ENCODE measurements around the gene OTULIN.

OTULIN gene

DNA sequence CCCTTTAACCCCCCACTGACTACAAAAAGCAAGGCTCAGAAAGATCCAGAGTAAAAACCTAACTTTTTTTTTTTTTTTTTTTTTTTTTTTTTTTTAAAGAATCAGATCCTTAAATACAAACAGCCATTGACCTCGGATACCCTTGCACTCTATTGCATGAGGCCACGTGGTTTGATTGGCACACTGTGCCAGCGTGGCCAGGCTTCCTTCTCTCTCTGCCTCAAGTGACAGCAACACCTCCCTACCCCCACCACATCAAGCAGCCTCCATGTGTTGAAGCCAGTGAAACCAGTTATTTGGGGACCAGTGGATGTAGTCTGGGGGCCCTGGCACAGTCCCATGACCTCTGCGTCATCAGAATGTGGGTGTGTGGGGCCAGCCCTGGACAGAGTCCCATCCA is 71.4 kb downstream of the OTULIN start:
- TF ChIP-seq, protein P1, sequence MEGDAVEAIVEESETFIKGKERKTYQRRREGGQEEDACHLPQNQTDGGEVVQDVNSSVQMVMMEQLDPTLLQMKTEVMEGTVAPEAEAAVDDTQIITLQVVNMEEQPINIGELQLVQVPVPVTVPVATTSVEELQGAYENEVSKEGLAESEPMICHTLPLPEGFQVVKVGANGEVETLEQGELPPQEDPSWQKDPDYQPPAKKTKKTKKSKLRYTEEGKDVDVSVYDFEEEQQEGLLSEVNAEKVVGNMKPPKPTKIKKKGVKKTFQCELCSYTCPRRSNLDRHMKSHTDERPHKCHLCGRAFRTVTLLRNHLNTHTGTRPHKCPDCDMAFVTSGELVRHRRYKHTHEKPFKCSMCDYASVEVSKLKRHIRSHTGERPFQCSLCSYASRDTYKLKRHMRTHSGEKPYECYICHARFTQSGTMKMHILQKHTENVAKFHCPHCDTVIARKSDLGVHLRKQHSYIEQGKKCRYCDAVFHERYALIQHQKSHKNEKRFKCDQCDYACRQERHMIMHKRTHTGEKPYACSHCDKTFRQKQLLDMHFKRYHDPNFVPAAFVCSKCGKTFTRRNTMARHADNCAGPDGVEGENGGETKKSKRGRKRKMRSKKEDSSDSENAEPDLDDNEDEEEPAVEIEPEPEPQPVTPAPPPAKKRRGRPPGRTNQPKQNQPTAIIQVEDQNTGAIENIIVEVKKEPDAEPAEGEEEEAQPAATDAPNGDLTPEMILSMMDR (IDR thresholded peaks at IDR 0.05; ENCODE audit: borderline replicate concordance, insufficient read depth, low read depth, low read length): no peak
- no peak overlapping the region for H3K4me3 ChIP-seq (ENCODE audit: low read depth, low read length)

DNA sequence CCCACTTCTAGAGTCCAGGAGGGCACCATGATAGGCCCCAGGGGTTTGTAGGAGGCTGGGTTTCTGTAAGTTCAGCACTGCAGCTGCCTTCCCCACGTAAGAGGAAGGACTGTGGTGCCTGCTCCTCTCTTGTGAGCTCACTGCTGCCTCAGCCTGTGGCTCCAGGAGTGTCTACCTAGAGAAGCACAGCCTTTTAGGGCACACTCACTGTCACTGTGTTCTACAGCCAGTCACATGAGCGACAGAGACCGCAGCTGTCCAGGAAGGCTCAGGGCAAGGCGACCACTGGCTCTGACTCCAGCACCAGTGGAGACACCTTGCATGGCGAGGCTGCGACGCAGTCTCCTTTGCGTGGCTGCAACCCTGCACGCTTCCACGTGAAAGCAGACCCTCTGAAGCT is 72.8 kb downstream of the OTULIN start:
- TF ChIP-seq, protein P1 (IDR thresholded peaks at IDR 0.05; ENCODE audit: borderline replicate concordance, insufficient read depth, low read depth, low read length): no peak
- H3K4me3 ChIP-seq (ENCODE audit: low read depth, low read length): no peak overlapping the region

DNA sequence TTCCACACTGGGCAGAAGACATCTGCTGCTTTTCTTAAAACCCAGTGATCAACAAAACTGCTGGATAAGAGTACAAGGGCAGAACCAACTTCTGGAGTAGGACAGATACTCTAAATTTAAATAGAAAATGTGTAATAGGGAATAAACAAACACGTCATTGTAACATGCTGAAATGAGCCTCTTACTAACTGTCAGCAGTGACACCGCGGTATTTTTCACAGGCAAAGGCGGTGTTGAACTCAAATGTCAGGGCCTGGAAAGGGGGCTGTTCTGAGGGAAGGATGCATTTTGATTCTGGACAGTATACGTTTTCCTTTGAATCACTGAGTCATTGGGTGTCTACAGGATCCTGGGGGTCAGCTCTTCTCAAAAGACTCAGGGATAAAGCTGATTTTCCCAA is 73.5 kb downstream of the OTULIN start:
- H3K4me3 ChIP-seq (ENCODE audit: low read depth, low read length): no peak overlapping the region
- TF ChIP-seq, protein P1 (IDR thresholded peaks at IDR 0.05; ENCODE audit: borderline replicate concordance, insufficient read depth, low read depth, low read length): no peak

DNA sequence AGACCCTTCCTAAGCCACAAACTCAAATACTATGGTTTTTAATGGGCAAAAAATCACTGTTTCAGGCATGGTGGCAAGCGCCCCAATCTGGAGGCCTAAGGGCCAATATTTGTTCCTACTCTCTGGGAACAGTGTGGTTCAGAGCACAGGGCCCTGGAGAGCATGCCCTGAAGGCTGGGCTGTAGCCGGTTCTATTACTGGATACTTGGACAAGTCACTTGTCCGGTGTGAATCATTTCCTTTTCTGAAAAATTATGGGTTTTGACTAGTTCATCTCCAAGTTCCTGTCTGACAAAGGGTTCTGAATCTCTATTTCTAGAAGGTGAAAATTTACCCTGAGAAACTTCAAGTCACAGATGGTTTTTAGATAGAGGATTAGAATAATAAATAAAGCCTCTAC is 75.0 kb downstream of the OTULIN start:
- no peak overlapping the region for H3K4me3 ChIP-seq (ENCODE audit: low read depth, low read length)
- TF ChIP-seq, protein P1 (IDR thresholded peaks at IDR 0.05; ENCODE audit: borderline replicate concordance, insufficient read depth, low read depth, low read length): no peak

DNA sequence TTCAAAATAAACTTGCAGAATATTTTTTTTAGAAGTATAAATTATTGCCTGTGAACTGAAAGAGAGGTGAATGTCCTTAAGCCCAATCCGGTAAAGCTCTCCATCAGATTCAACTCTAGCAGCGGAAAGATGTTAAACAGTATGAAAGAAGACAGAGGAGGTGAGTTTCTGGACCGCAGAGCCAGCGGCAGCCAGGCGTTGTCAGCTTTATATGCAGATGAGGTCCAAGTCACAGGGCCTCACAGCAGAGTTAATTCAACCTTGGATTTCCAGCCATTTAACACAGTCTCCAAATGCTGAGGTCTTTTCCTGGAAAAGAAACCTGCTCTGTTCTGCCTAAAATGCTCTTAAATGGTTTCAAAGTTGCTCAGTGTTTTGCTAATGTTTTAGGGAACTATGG is 75.5 kb downstream of the OTULIN start:
- TF ChIP-seq, protein P1 (IDR thresholded peaks at IDR 0.05; ENCODE audit: borderline replicate concordance, insufficient read depth, low read depth, low read length): no peak
- no peak overlapping the region for H3K4me3 ChIP-seq (ENCODE audit: low read depth, low read length)

DNA sequence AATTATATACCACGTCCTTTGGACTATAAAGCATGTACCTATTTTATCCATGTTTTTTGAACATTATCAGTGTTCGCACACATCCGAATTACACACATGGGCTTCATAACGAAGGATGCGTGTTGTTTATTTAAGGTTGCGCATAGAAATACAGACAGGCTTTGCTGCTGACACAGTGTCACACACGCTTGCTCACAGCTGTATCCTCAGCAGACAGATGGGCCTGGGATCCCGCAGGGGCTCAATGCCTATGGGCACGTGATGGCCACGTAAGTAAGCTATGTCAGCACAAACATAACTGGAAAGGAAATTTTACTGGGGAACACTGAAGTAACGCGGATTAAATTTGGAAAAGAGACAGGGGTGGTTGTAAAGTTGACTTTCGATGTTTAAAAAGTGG is 76.6 kb downstream of the OTULIN start:
- TF ChIP-seq, protein P1 (IDR thresholded peaks at IDR 0.05; ENCODE audit: borderline replicate concordance, insufficient read depth, low read depth, low read length): no peak
- H3K4me3 ChIP-seq (ENCODE audit: low read depth, low read length): no peak overlapping the region

DNA sequence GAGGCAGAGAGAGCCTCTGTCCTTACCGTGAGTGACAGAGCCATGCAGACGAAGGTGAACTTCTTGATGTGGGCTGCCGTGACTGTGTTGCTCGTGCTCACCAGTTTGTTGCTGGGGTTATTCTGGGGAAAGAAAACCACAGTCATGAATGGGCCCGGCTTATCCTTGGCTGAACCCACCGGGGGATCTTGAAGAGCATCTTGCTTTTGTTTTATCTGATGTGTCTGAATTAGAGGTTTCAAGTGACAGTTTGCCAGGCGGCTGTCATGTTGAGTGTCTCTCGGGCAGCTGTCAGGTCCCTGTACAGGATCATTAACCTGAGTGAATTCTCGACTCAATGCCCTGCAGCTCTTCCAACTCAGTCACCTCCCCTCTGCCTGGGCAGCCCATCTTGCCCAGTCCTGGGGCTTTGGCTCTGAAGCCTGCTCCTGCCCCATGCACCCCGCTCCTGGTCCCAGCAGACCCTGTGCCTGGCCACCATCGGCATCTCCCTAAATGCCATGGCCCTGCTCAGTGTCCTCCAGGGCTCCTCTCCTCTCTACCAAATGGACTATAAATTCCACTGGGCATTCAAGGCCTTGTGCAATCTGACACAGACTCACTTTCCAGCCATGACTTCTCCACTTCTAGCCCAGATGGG is 77.4 kb downstream of the OTULIN start:
- no peak overlapping the region for H3K4me3 ChIP-seq (ENCODE audit: low read depth, low read length)
- TF ChIP-seq, protein P1 (IDR thresholded peaks at IDR 0.05; ENCODE audit: borderline replicate concordance, insufficient read depth, low read depth, low read length): no peak
